Endothelial cell of umbilical vein (primary cell): Measurements from ENCODE around the gene ELOA. TPM values are rescaled to one million over a fixed set of nuclear protein-coding genes. Genes with fewer than 3 reads are reported as not detected.

Experiments used
- BruUV-seq: library from RNA; stranded (reverse); fragments of 400-500 nt; replicated peaks from 2 replicates; lab custom pipeline; 2021; lab: Mats Ljungman, UMichigan
- CTCF ChIA-PET: fragments of 300-600, 350-600 bp; sonication (Branson Sonifier 250); formaldehyde crosslinking; loops from one replicate; lab custom pipeline; 2021; ENCODE audit warnings: antibody characterized with exemption, inconsistent platforms; lab: Charles Lee
- POLR2A ChIA-PET: fragments of 300-600, 350-600 bp; sonication (Branson Sonifier 250); formaldehyde crosslinking; loops from one replicate; lab custom pipeline; 2021; ENCODE audit warnings: antibody characterized with exemption, inconsistent platforms; lab: Charles Lee
- DNase-seq: peaks from one replicate; pipeline ENCODE4 v3.0.0-alpha.2; 2011; ENCODE audit warnings: low read depth, low spot score
- FAIRE-seq: peaks from 2 replicates; lab custom pipeline; 2011; peaks lifted over from hg19 to GRCh38; lab: Jason Lieb, UNC
- H2AFZ ChIP-seq: 2 replicates; pipeline ENCODE4 v1.6.0; 2012; ENCODE audit warnings: low read depth, low read length, control low read depth, inconsistent platforms
- H3K27ac ChIP-seq: 2 replicates; pipeline ENCODE4 v1.5.1; 2011; ENCODE audit warnings: low read depth, mild to moderate bottlenecking, control low read depth, low read length, moderate library complexity; ENCODE audit not compliant: insufficient read depth
- H3K27me3 ChIP-seq, 2 experiments: 2 replicates each; pipeline versions ENCODE4 v1.6.0 to v1.6.1; 2011; ENCODE audit warnings: low read length in 2 of 2, mixed read lengths in 1 of 2; ENCODE audit not compliant: control insufficient read depth in 2 of 2, insufficient read depth in 2 of 2
- H3K36me3 ChIP-seq, 2 experiments: 2 replicates in 1 of 2; 3 replicates in 1 of 2; pipeline ENCODE4 v1.5.1; 2011; ENCODE audit warnings: low read length in 2 of 2, mild to moderate bottlenecking in 1 of 2, moderate library complexity in 1 of 2; ENCODE audit not compliant: control insufficient read depth in 2 of 2, insufficient read depth in 2 of 2; ENCODE audit errors: extremely low read depth in 1 of 2
- H3K4me1 ChIP-seq: 3 replicates; pipeline ENCODE4 v1.5.1; 2011; ENCODE audit warnings: mild to moderate bottlenecking, low read length; ENCODE audit not compliant: control insufficient read depth, insufficient read depth; ENCODE audit errors: extremely low read depth
- H3K4me2 ChIP-seq: 2 replicates; pipeline ENCODE4 v1.6.1; 2011; ENCODE audit warnings: low read length, control low read depth, mixed read lengths; ENCODE audit not compliant: insufficient read depth
- H3K4me3 ChIP-seq, 3 experiments: fragments of 200-600 bp in 1 of 3; sonication (generic), shearing (Covaris generic) in 1 of 3; replicated peaks in 1 of 3; 2 replicates each; pipeline ENCODE4 v1.5.1; 2011 to 2016; ENCODE audit warnings: control low read depth in 3 of 3, low read length in 3 of 3, mild to moderate bottlenecking in 2 of 3, inconsistent platforms in 1 of 3, low read depth in 1 of 3, moderate library complexity in 1 of 3; ENCODE audit not compliant: insufficient read depth in 1 of 3
- H3K79me2 ChIP-seq: 2 replicates; pipeline ENCODE4 v1.6.0; 2012; ENCODE audit warnings: low read length, inconsistent platforms; ENCODE audit not compliant: control insufficient read depth, insufficient read depth
- H3K9ac ChIP-seq: replicated peaks from 2 replicates; pipeline ENCODE3; 2011; ENCODE audit warnings: low read length, control low read depth; ENCODE audit not compliant: insufficient read depth; ENCODE audit errors: extremely low read depth
- H3K9me1 ChIP-seq: replicated peaks from 3 replicates; pipeline ENCODE4 v1.6.0; 2011; ENCODE audit warnings: mild to moderate bottlenecking, low read length; ENCODE audit not compliant: control insufficient read depth, insufficient read depth; ENCODE audit errors: extremely low read depth
- H3K9me3 ChIP-seq: replicated peaks from 2 replicates; pipeline ENCODE4 v1.5.1; 2012; ENCODE audit warnings: low read length, inconsistent platforms; ENCODE audit not compliant: control insufficient read depth, insufficient read depth
- H4K20me1 ChIP-seq: replicated peaks from 2 replicates; pipeline ENCODE3; 2011; ENCODE audit warnings: mild to moderate bottlenecking, low read length; ENCODE audit not compliant: control insufficient read depth, insufficient read depth; ENCODE audit errors: extremely low read depth
- CTCF ChIP-seq, 2 donors: IDR thresholded peaks; 1 replicate in 1 of 2; 2 replicates in 1 of 2; pipeline ENCODE4 v1.5.1; 2011; ENCODE audit warnings: low read length in 2 of 2, mild to moderate bottlenecking in 2 of 2, moderate library complexity in 2 of 2, control low read depth in 1 of 2, inconsistent platforms in 1 of 2, low read depth in 1 of 2; ENCODE audit not compliant: insufficient read depth in 1 of 2; ENCODE audit errors: extremely low read depth in 1 of 2
- EZH2 ChIP-seq: IDR thresholded peaks from 2 replicates; pipeline ENCODE4 v1.6.1; 2012; ENCODE audit warnings: borderline replicate concordance, low read depth, mild to moderate bottlenecking, moderate library complexity, low read length, inconsistent platforms; ENCODE audit not compliant: severe bottlenecking
- GATA2 ChIP-seq: IDR thresholded peaks from 2 replicates; pipeline ENCODE4 v1.7.0; 2011; ENCODE audit warnings: low read depth, mild to moderate bottlenecking, moderate library complexity, mixed read lengths, low read length; ENCODE audit not compliant: insufficient read length, insufficient read depth
- dilution Hi-C: fragments of 300-500 bp; cut with MboI; formaldehyde crosslinking; loops from one replicate; pipeline ENCODE4 v1.15.0; 2019; ENCODE audit warnings: low sequenced_read_pairs; ENCODE audit not compliant: extremely low pct_ligation_motif_present
- intact Hi-C: fragments of 100-400 bp; cut with micrococcal nuclease; formaldehyde crosslinking; loops from one replicate; pipeline ENCODE4 v1.10.0; 2022
- polyA plus RNA-seq, 4 experiments: library from polyadenylated mRNA; depleted of rRNA in 3 of 4; stranded (reverse) in 3 of 4; unstranded in 1 of 4; fragments of >200 nt; gene quantifications; 2 replicates each; pipeline versions ENCODE4 v1.2.1 to v1.2.3, GENCODE V29; 2011 to 2012; ENCODE audit warnings: missing spikeins in 1 of 4
- total RNA-seq: library from RNA; stranded (reverse); gene quantifications from 2 replicates; pipeline ENCODE4 v1.2.3, GENCODE V29; 2021

ELOA gene
- total and polyA plus RNA-seq, 2 donors (not counting 3 experiments of a cell fraction or from before 2014, with no cell fraction given), result 11.9 to 42.6 TPM

- BruUV-seq, result no TSS peak
- no peaks in the 10 kb centered on the region for H3K4me1 ChIP-seq
- no peak for FAIRE-seq
Measured at GRCh38 chr1:23757812-23758211, 14.5 kb downstream of the ELOA start.

GRCh38 chr1:23759277-23759676 is 16.0 kb downstream of the ELOA start:
- DNase-seq, result no peak
- FAIRE-seq, result no peak
- TF ChIP-seq EZH2, result no peak
- TF ChIP-seq CTCF (IDR thresholded peaks at IDR 0.05; ENCODE audit: extremely low read depth in 1 of 2, insufficient read depth in 1 of 2, low read depth in 1 of 2, low read length in 2 of 2), result no peak
- ChIA-PET POLR2A (no interaction called here), CTCF (interaction anchor here (1.5 kb wide), 1 partner anchor 13 kb away, joined by 5 read pairs; no protein-coding TSS in a partner anchor)
- Histone ChIP-seq H3K9me3 (no peaks in the 10 kb centered on the region), H3K4me3 (no peak overlapping the region), H3K4me1 (no peaks in the 10 kb centered on the region), H3K79me2 (no peaks in the 10 kb centered on the region), H3K9me1 (no peaks in the 10 kb centered on the region), H3K27ac (no peak overlapping the region), H4K20me1 (no peaks in the 10 kb centered on the region), H3K36me3 (peaks cover 33 to 57% of the 10 kb centered on the region in 2 experiments), H3K9ac (no peak overlapping the region), H3K27me3 (no peaks in the 10 kb centered on the region), H3K4me2 (no peak overlapping the region), H2AFZ (no peak overlapping the region)
- dilution Hi-C loops, result no loop called here
- intact Hi-C loops, result no loop called here
- no TSS peak for BruUV-seq

More at GRCh38 chr1:23757812-23758211, 14.5 kb downstream of the ELOA start:
- dilution Hi-C loops, result no loop called here
- Histone ChIP-seq H3K9me3 (no peaks in the 10 kb centered on the region), H3K9me1 (no peaks in the 10 kb centered on the region), H2AFZ (no peak overlapping the region), H3K27me3 (no peaks in the 10 kb centered on the region), H3K27ac (no peak overlapping the region), H3K9ac (no peak overlapping the region), H3K36me3 (peaks cover 44 to 69% of the 10 kb centered on the region in 2 experiments), H3K4me3 (no peak overlapping the region), H3K79me2 (peaks cover 3% of the 10 kb centered on the region), H3K4me2 (no peak overlapping the region), H4K20me1 (peaks cover 2% of the 10 kb centered on the region)
- DNase-seq, result no peak
- TF ChIP-seq GATA2 (no peak), EZH2 (no peak)
- ChIA-PET POLR2A (no interaction called here), CTCF (interaction anchor here (0.7 to 1.5 kb wide), 3 partner anchors 13 to 175 kb away, joined by 4 to 5 read pairs (median 4); no protein-coding TSS in a partner anchor)
- intact Hi-C loops, result no loop called here
